Testis (tissue), 3 donors: ENCODE data around the gene MAP4K4. TPM values are rescaled to one million over a fixed set of nuclear protein-coding genes. Genes with fewer than 3 reads are reported as not detected.

Experiments used
- DNase-seq: peaks from one replicate; pipeline ENCODE4 v3.0.0-alpha.2; 2019
- H3K27ac ChIP-seq, 2 donors: fragments of 200-600 bp; sonication (generic); one replicate each; pipeline ENCODE4 v1.5.1; 2019
- H3K27me3 ChIP-seq: fragments of 200-600 bp; sonication (generic); one replicate; pipeline ENCODE4 v1.5.1; 2019
- H3K36me3 ChIP-seq: fragments of 200-600 bp; sonication (generic); one replicate; pipeline ENCODE4 v1.5.1; 2017; ENCODE audit warnings: low read depth; ENCODE audit errors: missing control alignments
- H3K4me1 ChIP-seq: fragments of 200-600 bp; sonication (generic); one replicate; pipeline ENCODE4 v1.5.1; 2019
- H3K4me3 ChIP-seq, 2 donors: fragments of 200-600 bp; sonication (generic); one replicate each; pipeline ENCODE4 v1.5.1; 2017 to 2019
- H3K9me3 ChIP-seq: fragments of 200-600 bp; sonication (generic); one replicate; pipeline ENCODE4 v1.5.1; 2017
- CTCF ChIP-seq, 3 experiments: fragments of 450-650 bp in 2 of 3; fragments of 200-600 bp in 1 of 3; sonication (generic) in 1 of 3; IDR thresholded peaks; one replicate each; pipeline ENCODE4 v1.5.1; 2016 to 2019; ENCODE audit warnings: antibody characterized with exemption in 3 of 3, mild to moderate bottlenecking in 2 of 3, moderate library complexity in 1 of 3
- POLR2A ChIP-seq: fragments of 450-650 bp; IDR thresholded peaks from one replicate; pipeline ENCODE4 v1.6.1; 2017; ENCODE audit warnings: antibody characterized with exemption, mild to moderate bottlenecking, moderate library complexity
- WGBS, 2 donors: methylation state at CpG; one replicate each; pipeline ENCODE4 v1.1.5; 2018; 5-methylcytosine and 5-hydroxymethylcytosine counted together
- intact Hi-C: fragments of 100-400 bp; cut with DNase I; formaldehyde crosslinking; loops from one replicate; pipeline ENCODE4 v1.15.1; 2023; ENCODE audit warnings: low total_unique reads
- polyA plus RNA-seq: library from polyadenylated mRNA; stranded (reverse); fragments of 350-450 nt; fragmentation: Illumina TruSeq; extraction: RNeasy Lipid Tissue Mini Kit (QIAGEN cat#74804); gene quantifications from one replicate; pipeline ENCODE4 v1.2.3, GENCODE V29; 2014; ENCODE audit warnings: low read depth, low replicate concordance; ENCODE audit not compliant: insufficient read depth
- total RNA-seq, 2 donors: library from RNA; depleted of rRNA; stranded (reverse); fragments of >200 nt; gene quantifications; one replicate each; pipeline ENCODE4 v1.2.3, GENCODE V29; 2016

MAP4K4 gene
- total and polyA plus RNA-seq, 3 donors from 2014 or later = 88.2 to 194 (median 174) TPM

DNA sequence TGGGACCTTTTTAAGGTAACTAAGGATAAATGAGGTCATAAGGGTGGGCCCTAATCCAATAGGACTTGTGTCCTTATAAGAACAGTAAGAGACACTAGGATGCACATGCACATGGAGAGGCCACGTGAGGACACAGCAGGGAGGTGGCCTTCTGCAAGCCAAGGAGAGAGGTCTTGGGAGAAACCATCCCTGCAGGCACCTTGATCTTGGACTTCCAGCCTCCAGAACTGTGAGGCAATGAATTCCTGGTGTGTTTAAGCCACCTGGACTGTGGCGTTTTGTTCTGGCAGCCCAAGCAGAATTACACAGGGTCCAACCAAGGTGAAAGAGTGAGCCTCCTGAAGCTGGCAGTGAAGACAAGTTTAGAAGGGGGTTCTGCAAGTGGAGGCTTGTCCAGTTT is 204.7 kb downstream of the MAP4K4 start:
- H3K27me3 ChIP-seq = no peaks in the 10 kb centered on the region
- DNase-seq = no peak
- no peaks in the 10 kb centered on the region for H3K9me3 ChIP-seq
- no peak overlapping the region for H3K4me3 ChIP-seq
- H3K36me3 ChIP-seq = no peaks in the 10 kb centered on the region
- H3K27ac ChIP-seq = no peak overlapping the region
- TF ChIP-seq POLR2A = no peak
- no peak for TF ChIP-seq CTCF (IDR thresholded peaks at IDR 0.05)
- intact Hi-C loops = no loop called here
- no peaks in the 10 kb centered on the region for H3K4me1 ChIP-seq
- WGBS, 2 donors = 90 to 92% methylated on average over 2 of the region's 2 CpGs

DNA sequence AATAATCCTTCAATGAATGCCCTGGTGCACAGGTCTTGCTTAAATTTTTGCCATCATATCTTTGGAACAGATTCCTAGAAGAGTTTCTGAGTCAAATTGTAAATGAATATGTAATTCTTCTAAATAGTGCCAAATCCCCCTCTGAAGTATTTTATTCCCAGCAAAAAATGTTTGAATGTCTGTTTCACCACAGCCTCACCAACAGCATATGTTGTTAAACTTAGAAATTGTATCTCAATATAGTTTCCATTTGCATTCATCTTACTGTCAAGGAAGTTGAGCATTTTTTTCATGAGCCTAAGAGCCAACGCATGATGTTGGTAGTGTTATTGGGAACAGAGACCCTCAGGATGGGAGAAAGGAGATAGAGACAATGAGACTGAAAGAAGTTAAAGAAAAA is 207.4 kb downstream of the MAP4K4 start:
- 83 to 93% methylated on average over 1 of the region's 1 CpG for WGBS, 2 donors
- Histone ChIP-seq H3K4me1 (no peaks in the 10 kb centered on the region), H3K27me3 (no peaks in the 10 kb centered on the region), H3K36me3 (no peaks in the 10 kb centered on the region), H3K4me3 (no peak overlapping the region), H3K9me3 (no peaks in the 10 kb centered on the region), H3K27ac (no peak overlapping the region)
- no peak for DNase-seq
- no peak for TF ChIP-seq CTCF (IDR thresholded peaks at IDR 0.05)
- no peak for TF ChIP-seq POLR2A
- intact Hi-C loops = no loop called here

- DNase-seq = no peak
- TF ChIP-seq POLR2A = no peak
- TF ChIP-seq CTCF (IDR thresholded peaks at IDR 0.05) = no peak
- no peak overlapping the region for H3K27ac ChIP-seq
- H3K36me3 ChIP-seq = no peaks in the 10 kb centered on the region
- H3K4me1 ChIP-seq = no peaks in the 10 kb centered on the region
- 65 to 66% methylated on average over 9 of the region's 9 CpGs for WGBS, 2 donors
- no peaks in the 10 kb centered on the region for H3K9me3 ChIP-seq
- intact Hi-C loops = no loop called here
- H3K27me3 ChIP-seq = no peaks in the 10 kb centered on the region
- no peak overlapping the region for H3K4me3 ChIP-seq
These were observed 208.3 kb downstream of the MAP4K4 start for GRCh38 chr2:101905746-101906336.

DNA sequence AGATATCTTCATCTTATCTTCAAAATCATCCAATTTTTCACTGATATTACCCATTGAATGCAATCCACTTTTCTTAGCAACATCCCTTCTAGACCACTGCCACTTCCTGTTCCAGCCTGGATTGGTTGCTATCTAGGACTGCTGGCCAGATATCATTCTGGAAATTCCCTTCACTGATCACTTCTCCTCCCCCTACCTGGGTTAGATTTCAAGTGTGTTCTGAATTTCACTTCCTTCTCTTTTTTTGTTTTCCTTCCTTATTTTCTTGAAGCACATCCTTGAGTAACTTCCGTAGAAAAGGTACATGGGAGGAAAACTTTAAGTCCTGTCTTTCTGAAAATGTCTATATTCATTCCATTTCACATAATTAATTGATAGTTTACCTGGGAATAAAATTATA is 212.3 kb downstream of the MAP4K4 start:
- TF ChIP-seq POLR2A (no peak), CTCF (IDR thresholded peaks at IDR 0.05) (no peak)
- H3K27me3 ChIP-seq = no peaks in the 10 kb centered on the region
- WGBS, 2 donors = 69 to 85% methylated on average over 1 of the region's 1 CpG

GRCh38 chr2:101912545-101912944 is 215.0 kb downstream of the MAP4K4 start:
- no peak for TF ChIP-seq POLR2A
- TF ChIP-seq CTCF (IDR thresholded peaks at IDR 0.05) = no peak
- intact Hi-C loops = no loop called here
- DNase-seq = no peak
- no peaks in the 10 kb centered on the region for H3K36me3 ChIP-seq
- H3K9me3 ChIP-seq = no peaks in the 10 kb centered on the region
- no peaks in the 10 kb centered on the region for H3K27me3 ChIP-seq
- whole genome bisulfite sequencing, 2 donors = 77% methylated on average over 2 of the region's 2 CpGs
- H3K4me3 ChIP-seq = no peak overlapping the region
- H3K4me1 ChIP-seq = no peaks in the 10 kb centered on the region
- H3K27ac ChIP-seq = no peak overlapping the region

More for the DNA sequence above, 212.3 kb downstream of the MAP4K4 start:
- H3K36me3 ChIP-seq = no peaks in the 10 kb centered on the region
- intact Hi-C loops = no loop called here
- no peak for DNase-seq
- no peak overlapping the region for H3K27ac ChIP-seq
- no peak overlapping the region for H3K4me3 ChIP-seq
- no peaks in the 10 kb centered on the region for H3K9me3 ChIP-seq
- no peaks in the 10 kb centered on the region for H3K4me1 ChIP-seq
